ENCODE data around the gene TMEM74B.
A peak's percentile ranks its signal among the peaks of the same experiment; 100 is the strongest.
"Not testable (repeated sequence)": the region's sequence is repeated elsewhere in the genome, so short reads cannot be mapped to it uniquely, and the experiment has no call there.

Gene TMEM74B

DNA sequence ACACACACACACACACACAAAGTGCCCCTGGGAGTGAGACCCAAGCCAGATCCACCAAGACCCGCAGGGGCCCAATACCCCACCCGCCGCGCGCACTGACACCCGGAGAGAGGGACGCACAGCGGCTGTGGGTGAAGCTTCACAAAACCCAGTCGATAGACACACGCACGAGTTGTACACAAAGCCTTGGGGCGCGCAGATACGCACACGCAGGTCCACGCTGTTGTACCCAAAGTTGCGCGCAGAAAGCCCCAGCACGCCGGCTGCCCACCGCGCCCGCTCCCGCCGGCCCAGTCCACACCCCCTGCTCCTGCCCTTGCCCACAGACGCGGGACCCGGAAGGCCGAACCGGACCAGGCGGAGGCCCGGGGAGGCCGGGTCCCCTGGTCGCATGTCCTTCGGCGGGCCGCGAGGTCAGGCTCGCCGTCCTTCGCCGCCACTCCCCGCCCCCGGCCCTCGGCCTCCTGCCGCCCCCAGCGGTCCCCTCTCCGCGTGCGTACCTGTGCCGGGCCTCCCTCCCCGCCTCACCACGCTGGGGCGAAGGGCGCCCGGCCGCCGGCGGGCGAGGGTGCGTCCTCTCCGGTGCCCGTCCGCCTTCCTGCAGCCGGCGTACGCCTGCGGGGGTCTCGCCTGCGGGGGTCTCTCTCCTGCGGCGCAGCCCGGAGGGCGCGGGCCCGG lies at the start of gene TMEM74B:
Gene TMEM74B, minus strand, starts transcription at position 344 of the 678 bp plus-strand sequence. CDS start 1,180 bp downstream, outside the sequence.
- no peak for DNase-seq (ENCODE audit: low read depth)

DNA sequence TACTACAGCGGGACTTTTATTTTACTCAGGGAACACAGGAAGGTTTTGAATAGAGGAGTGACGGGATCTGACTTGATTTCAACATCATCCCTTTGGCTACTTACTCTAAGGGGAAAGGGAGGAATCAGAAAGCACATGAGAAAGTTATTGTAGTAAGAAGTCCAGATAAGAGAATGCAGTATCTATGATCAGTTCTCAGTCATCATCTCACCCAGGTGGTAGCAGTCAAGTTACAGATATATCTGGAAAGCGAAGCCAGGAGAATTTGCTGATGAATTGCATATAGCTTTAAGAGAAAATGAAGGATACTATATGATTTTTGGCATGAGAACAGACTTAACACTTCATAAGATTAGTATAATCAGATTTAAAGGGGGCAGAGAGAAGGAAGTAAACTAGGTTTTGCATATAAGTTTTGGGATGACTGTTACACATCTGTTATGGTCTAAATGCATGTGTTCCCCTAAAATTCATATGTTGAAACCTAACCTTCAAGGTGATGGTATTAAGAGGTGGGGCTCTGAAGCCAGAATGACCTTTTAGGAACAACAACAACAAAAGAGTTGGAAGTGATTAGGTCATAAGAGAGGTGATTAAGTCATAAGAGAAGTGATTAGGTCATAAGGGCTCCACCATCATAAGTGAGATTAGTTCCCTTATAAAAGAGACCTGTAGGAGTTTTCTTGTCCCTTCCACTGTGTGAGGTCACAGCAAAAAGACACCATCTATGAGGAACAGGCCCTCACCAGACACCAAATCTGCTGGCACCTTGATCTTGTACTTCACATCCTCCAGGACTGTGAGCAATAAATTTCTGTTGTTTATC lies 47.7 kb upstream of the TMEM74B start:
- DNase-seq (ENCODE audit: low read depth) = no peak

DNA sequence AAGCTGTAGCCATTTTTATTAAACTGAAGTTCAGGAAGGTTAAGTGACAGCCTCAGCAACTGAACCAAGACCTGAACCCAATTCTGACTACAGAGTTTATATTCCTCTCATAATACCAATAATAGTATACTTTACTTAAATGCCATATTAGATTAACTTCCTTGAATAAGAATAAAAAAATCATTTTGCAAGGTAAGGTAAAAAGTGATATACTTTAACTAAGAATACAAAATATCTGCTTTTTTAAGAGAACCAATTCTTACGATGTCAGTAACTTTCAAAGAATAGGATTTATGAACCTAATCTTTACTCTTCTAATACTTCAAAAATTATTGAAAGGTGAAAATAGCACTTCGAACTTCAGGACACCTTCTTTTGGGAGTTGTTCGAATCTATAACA lies 44.8 kb upstream of the TMEM74B start:
- DNase-seq (ENCODE audit: low read depth) = no peak

DNA sequence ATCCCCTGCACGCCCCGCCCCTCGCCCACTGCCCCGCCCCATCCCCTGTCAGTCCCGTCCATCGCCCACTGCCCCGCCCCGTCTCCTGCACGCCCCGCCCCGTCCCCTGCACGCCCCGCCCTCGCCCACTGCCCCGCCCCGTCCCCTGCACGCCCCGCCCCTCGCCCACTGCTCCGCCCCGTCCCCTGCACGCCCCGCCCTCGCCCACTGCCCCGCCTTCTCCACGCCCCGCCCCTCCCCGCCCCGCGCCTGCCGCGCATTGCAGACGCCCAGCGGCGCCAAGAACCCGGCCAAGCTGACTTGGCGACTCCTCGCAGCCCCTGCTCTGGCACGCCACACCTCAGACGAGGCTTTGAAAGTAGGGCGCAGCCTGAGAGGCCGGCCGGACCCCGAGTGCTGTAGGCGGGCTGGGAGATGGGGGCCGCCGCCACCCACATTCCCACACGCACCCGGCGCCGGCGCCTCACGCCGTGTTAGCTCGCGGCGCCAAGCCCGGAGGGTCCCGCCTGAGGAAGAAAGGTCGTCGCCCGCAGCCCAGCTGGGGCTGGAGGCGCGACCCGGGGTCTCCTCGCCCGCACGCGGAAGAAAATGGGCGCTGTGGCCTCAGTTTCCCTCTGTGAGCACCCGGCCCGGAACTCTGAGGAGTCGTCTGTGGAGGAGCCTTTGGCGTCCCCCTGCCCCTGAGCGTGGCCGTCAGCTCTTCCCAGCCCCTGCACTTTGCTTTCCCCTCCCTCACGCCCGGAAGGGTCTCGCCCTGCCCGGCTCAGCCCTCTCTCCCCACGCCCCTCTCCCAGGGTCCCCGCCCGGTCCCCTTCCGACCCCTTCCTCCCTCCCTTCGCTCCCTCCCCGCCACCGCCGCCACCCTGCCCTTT lies 41.2 kb upstream of the TMEM74B start, which contains the start of gene RAD21L1:
Gene RAD21L1, plus strand, starts transcription at position 262 of the 872 bp plus-strand sequence. CDS start 2,410 bp downstream, outside the sequence.
- no peak for DNase-seq (ENCODE audit: low read depth)

DNA sequence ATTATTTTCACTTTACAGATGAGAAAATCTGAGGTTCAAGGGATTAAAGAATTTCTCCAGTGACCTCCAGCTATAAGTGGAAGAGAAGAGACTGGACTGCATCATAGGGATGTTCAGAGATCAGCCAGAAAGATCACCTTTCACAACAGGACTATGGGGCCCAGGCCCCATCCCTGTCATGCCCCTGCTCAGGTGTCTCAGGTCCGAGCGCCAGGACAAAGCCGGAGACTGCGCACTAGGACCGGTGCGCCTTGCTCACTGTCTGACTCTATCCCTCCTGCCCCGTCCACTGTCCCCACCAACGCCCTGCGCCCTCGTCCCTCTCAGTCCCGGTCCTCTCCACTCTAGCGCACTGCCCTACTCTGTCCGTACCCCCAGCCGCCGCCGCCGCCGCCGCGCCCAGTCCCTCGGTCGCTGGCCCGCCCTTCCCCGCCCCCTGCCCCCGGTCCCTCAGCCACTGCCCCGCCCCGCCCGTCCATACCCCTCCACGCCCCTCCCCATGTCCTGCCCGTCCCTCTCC lies 40.5 kb upstream of the TMEM74B start:
- no peak for DNase-seq (ENCODE audit: low read depth)

- no peak for DNase-seq (ENCODE audit: low read depth)
These were observed 39.6 kb upstream of the TMEM74B start for GRCh38 chr20:1224205-1224890.

GRCh38 chr20:1222750-1223149 lies 38.0 kb upstream of the TMEM74B start:
- DNase-seq (ENCODE audit: low read depth) = not testable (repeated sequence)

DNA sequence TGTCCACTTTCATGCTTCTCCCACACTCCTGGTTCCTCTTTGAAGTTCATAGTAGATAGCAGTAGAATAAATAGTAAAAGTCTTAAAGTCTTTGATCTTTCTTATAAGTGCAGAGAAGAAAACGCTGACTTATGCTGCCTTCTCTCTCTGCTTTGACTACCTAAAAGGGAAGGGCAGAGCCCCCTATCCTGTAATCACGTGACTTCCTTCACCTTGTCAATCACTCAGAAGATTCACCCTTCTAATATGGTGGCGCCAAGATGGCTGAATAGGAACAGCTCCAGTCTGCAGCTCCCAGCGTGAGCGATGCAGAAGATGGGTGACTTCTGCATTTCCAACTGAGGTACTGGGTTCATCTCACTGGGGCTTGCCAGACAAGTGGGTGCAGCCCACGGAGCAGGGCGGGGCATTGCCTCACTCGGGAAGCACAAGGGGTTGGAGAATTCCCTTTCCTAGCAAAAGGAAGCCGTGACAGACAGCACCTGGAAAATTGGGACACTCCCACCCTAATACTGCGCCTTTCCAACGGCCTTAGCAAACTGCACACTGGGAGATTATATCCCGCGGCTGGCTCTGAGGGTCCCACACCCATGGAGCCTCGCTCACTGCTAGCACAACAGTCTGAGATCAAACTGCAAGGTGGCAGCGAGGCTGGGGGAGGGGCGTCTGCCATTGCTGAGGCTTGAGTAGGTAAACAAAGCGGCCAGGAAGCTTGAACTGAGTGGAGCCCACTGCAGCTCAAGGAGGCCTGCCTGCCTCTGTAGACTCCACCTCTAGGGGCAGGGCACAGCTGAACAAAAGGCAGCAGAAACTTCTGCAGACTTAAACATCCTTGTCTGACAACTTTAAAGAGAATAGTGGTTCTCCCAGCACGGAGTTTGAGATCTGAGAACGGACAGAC lies 32.0 kb upstream of the TMEM74B start:
- DNase-seq (ENCODE audit: low read depth) = not testable (repeated sequence)

DNA sequence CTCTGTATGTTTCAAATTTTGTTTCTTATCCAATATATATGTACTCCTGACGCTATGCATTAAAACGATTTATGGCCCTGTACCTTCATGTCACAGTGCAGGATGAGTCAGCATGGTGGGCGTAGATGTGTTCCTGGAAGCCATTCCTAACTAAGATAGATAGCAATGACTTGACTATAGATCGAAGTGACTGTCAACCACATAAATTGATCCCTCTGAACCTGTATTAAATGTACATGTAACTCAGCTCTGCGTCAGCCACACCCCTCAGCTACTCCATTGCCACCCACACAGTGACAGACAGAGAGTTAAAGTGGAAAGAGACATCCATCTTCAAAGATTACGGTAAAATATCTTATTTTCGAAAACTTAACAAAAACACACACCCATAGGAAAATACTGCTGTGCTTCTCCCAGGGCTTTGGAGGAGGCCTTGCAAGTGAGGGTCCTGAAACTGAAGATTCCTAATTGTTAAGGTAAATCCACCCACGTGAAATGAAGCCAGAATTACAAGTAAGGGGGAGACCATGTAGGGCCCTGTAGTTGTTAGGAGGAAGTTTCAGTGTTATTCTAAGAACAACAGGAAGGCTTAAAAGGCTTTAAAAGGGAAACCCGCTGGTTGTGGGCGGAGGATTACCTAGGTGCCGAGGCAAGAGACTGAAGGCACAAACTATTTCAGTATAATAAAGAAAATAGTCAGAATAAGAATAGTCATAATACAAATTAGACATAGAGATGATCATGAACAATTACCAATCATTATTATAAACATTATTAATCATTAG lies 30.8 kb upstream of the TMEM74B start:
- no peak for DNase-seq (ENCODE audit: low read depth)

- DNase-seq (ENCODE audit: low read depth) = no peak
These were observed 30.1 kb upstream of the TMEM74B start for GRCh38 chr20:1214838-1215261.

DNA sequence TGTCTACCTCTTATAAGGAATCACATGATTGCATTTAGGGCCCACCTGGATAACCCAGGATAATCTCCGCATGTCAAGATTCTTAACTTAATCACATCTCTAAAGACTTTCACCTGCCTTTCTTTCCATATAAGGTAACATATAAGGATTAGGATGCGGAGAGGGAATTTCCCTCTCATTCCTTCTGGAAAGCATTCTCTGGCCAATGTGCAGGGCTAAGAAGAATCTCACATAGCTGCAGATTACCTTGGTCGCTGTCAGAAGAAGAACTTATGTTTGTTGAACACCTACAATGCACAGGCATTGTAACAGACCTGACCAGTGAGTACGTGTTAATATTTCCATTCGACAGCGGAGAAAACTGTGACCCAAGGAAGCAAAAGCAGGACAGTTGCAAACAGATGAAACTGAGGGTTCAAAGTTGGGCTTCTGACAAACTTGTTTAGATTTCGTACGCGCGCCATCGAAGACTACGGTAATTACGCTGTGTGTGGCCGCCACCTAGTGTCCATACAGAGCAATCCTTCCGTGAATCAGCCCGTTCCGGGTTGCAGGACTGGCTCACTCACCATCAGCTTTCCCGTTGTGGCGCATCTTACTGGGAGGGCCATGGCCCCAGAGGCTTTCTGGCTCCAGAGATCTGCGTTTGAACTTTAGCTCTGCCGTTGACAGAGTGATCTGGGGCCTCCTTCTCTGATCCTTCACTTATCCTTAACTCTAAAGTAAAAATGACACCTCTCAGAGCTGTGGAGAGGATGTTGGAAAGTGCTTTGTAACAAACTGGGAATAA lies 28.0 kb upstream of the TMEM74B start:
- DNase-seq (ENCODE audit: low read depth) = peak; percentile 23

GRCh38 chr20:1212023-1212422 lies 27.2 kb upstream of the TMEM74B start:
- DNase-seq (ENCODE audit: low read depth) = no peak

DNA sequence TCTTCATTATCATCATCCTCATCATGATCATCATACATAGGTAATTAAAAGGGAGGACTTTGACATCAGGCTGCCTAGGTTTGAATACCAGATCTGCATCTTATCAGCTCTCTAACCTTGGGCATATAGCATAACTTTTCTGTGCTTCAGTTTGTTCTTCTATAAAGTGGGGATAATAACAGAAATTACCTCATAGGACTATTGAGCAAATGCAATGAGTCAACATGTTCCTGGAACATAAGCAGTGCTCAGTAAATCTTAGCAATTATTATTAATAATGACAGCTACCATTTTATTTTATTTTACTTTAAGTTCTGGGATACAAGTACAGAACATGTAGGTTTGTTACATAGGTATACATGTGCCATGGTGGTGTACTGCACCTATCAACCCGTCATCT lies 25.7 kb upstream of the TMEM74B start:
- DNase-seq (ENCODE audit: low read depth) = no peak

DNA sequence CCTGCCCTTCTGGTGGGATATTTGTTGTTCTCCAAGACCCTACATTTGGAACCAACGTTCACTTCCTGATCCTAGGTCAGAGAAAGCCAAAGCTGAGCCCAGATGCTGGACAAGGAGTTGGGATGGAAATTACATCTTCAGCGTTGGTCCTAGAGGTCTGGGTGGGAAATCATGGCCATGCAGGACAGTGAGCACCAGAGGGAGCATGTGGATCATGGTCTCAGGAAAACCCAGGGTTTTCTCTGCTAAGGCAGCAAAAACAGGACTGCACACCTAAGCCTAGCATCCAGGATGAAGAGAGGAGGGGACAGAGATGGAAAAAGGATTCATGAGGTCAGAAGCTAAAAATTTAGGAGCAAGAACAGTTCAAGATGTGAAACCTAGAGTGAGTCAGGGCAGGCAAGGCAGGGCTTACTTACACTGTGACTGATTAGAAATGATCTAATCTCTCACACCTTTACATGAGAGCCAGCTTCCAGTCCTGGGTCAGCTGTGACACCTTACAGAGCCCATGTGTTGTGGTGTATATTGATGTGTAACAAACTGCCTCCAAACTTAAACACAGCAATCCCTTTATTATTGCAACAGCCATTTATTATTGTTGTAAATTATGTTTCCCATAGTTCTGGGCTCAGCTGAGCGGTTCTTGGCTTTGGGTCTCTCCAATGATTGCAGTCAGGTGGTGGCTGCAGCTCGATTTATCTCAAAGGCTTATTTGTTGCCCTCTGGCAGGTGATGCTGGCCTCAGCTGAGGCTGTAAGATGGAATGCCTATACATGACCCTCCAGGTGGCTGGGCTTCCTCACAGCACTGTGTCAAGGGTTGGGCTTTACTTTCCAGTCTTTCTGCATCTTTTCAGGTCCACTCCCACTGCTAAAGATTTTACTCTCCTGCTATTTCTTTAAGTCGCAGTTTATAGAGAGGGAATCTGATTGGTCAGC lies 24.9 kb upstream of the TMEM74B start:
- DNase-seq (ENCODE audit: low read depth) = no peak

- DNase-seq (ENCODE audit: low read depth) = no peak
These were observed 22.6 kb upstream of the TMEM74B start for GRCh38 chr20:1207293-1207878.

DNA sequence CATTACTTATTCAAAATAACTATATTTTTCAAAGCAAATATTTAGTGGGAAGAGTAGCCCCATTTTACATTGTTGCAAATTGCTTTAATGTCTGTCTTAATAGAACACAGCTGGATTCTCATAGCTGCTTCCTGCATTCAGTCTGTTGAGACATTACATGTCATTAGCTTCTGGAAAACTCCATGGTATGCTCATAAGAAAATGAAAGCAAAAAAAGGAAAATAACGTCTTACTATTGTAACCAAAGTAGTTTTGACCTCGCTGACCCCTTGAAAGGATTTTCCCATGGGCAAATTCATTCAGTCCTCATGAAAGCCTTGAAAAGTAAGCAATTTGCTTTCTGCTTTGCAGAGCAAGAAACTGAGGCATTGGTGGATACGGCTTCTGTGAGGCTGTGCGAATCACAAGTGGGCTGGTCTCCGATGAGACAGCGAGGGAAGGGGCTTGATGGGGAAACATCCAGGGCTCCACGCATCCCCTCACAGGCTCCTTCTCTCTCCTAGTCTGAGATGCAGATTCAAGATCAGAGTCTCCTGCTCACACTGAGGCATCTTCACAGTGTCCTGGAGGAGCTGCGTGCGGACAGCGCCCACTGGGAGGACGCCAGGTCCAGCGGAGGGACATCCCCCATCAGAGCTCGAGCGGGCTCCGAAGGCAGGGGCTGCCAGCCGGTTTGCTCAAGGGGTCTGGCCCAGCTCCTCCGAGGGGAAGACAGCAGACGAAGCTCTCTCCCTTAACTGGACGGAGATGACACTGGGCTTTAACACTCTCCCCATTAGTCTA lies 21.8 kb upstream of the TMEM74B start:
- no peak for DNase-seq (ENCODE audit: low read depth)
